Right atrium auricular region (tissue), 2 donors: ENCODE measurements around the gene TMEM169. TPM values are rescaled to one million over a fixed set of nuclear protein-coding genes. Genes with fewer than 3 reads are reported as not detected.

Experiments
- DNase-seq: peaks from one replicate; pipeline ENCODE4 v3.0.0-alpha.2; 2019; ENCODE audit warnings: low spot score
- H3K27ac ChIP-seq, 2 donors: fragments of 200-600 bp; sonication (generic); 1 replicate in 1 of 2; 2 replicates in 1 of 2; pipeline ENCODE4 v1.5.1; 2016 to 2019
- H3K27me3 ChIP-seq, 2 donors: fragments of 200-600 bp; sonication (generic); one replicate each; pipeline versions ENCODE4 v1.5.1 to v1.6.0; 2017 to 2019
- H3K36me3 ChIP-seq: fragments of 200-600 bp; sonication (generic); one replicate; pipeline ENCODE4 v1.5.1; 2016
- H3K4me1 ChIP-seq, 2 donors: fragments of 200-600 bp; sonication (generic); one replicate each; pipeline versions ENCODE4 v1.5.1 to v1.6.0; 2017 to 2019
- H3K4me3 ChIP-seq, 2 donors: fragments of 200-600 bp; sonication (generic); 1 replicate in 1 of 2; 2 replicates in 1 of 2; pipeline ENCODE4 v1.5.1; 2017 to 2019; ENCODE audit warnings: mild to moderate bottlenecking in 1 of 2, moderate library complexity in 1 of 2
- H3K9me3 ChIP-seq, 2 donors: fragments of 200-600 bp; sonication (generic); one replicate each; pipeline ENCODE4 v1.5.1; 2019
- total RNA-seq, 2 donors: library from RNA; depleted of rRNA; stranded (reverse); fragments of >200 nt; gene quantifications; one replicate each; pipeline ENCODE4 v1.1.0, GENCODE V29; 2016
- TF ChIP-seq, protein P1 (sequence below), 2 donors: fragments of 200-600 bp; sonication (generic); IDR thresholded peaks; one replicate each; pipeline ENCODE4 v1.5.1; 2019; ENCODE audit warnings: antibody characterized with exemption in 2 of 2

TMEM169 gene
- total RNA-seq, 2 donors from 2014 or later: 0.26 to 0.94 TPM

DNA sequence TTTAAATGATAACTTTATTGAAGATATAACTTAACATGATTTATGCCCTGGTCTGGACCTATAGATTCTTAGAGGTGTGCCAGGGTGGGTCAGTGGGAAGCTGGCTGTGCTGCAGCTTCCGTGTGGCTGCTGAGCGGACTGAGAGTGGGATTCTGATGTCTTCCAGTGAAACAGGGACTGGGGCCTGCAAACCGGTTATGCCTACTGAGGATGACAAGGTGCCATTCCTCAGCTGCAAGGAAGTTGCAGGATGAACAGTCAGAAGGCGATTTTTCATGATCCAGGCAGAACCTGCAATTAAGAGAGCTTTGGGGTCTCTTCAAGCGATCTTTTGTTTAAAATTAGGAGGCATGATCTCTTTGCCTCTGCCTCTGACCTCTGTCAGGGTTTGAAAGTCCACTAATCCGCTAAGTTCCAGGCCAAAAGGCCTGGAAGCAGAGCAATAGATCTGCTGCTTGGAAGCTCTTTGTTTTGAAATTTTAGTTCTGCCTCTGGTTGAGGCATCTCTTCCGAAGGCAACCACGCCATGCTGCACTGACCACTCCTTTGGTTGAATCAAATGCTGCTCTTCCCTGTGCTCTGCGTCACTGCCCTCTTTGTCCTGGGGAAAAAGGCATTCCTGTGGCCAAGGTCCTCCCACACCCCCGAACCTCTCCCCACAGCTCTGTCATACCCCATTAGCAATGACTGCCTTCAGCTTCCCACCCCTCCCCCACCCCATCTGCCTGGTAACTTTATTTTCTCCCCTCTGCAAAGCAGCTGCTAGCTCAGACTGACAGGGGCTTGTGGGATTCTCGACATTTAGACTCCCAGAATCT is 2.0 kb downstream of the TMEM169 start:
- no peaks in the 10 kb centered on the region for H3K9me3 ChIP-seq
- H3K27me3 ChIP-seq: no peaks in the 10 kb centered on the region
- H3K4me1 ChIP-seq: peaks cover 0 to 14% of the 10 kb centered on the region in 2 donors
- H3K27ac ChIP-seq: no peak overlapping the region
- DNase-seq: no peak
- no peaks in the 10 kb centered on the region for H3K36me3 ChIP-seq
- TF ChIP-seq, protein P1, sequence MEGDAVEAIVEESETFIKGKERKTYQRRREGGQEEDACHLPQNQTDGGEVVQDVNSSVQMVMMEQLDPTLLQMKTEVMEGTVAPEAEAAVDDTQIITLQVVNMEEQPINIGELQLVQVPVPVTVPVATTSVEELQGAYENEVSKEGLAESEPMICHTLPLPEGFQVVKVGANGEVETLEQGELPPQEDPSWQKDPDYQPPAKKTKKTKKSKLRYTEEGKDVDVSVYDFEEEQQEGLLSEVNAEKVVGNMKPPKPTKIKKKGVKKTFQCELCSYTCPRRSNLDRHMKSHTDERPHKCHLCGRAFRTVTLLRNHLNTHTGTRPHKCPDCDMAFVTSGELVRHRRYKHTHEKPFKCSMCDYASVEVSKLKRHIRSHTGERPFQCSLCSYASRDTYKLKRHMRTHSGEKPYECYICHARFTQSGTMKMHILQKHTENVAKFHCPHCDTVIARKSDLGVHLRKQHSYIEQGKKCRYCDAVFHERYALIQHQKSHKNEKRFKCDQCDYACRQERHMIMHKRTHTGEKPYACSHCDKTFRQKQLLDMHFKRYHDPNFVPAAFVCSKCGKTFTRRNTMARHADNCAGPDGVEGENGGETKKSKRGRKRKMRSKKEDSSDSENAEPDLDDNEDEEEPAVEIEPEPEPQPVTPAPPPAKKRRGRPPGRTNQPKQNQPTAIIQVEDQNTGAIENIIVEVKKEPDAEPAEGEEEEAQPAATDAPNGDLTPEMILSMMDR (IDR thresholded peaks at IDR 0.05): no peak
- H3K4me3 ChIP-seq: no peak overlapping the region

- Histone ChIP-seq H3K27ac (no peak overlapping the region), H3K4me1 (peaks cover 0 to 14% of the 10 kb centered on the region in 2 donors), H3K9me3 (no peaks in the 10 kb centered on the region), H3K4me3 (no peak overlapping the region), H3K36me3 (no peaks in the 10 kb centered on the region), H3K27me3 (no peaks in the 10 kb centered on the region)
- TF ChIP-seq, protein P1 (IDR thresholded peaks at IDR 0.05): no peak
- DNase-seq: no peak
These were observed 2.8 kb downstream of the TMEM169 start for GRCh38 chr2:216084547-216084946.

DNA sequence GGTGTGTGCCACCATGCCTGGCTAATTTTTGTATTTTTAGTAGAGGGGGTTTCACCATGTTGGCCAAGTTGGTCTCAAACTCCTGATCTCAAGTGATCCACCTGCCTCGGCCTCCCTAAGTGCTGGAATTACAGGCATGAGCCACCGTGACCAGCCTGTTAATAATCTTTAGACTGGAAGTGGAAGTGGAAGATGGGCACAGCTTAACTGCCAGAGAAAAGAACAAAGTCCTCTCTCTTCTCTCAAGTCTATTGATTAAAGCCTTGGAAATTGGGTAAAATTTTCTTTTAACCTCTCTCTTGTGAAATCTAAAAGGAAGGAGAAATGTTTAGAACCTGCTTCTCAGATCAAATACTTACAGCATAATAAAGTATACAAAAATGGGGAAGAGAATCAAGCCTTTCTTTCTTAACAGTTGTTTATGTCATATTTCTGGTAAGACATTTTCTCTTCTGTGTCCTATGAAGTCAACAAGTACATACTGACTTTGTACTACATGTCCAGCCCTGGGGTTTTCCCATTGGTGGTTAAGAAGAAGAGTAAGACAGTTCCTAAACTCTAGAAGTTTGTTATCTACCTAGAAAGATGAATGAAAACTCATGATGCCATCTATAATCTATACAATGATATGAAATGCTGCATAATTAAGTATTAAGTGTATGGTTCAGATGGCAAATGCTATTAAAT is 4.6 kb downstream of the TMEM169 start:
- H3K9me3 ChIP-seq: no peaks in the 10 kb centered on the region
- peaks cover 0 to 8% of the 10 kb centered on the region in 2 donors for H3K4me1 ChIP-seq
- no peak overlapping the region for H3K27ac ChIP-seq
- DNase-seq: no peak
- H3K27me3 ChIP-seq: no peaks in the 10 kb centered on the region
- TF ChIP-seq, protein P1 (IDR thresholded peaks at IDR 0.05): no peak
- H3K4me3 ChIP-seq: no peak overlapping the region
- H3K36me3 ChIP-seq: no peaks in the 10 kb centered on the region

- DNase-seq: no peak
- H3K4me1 ChIP-seq: no peaks in the 10 kb centered on the region
These were observed 8.7 kb downstream of the TMEM169 start for GRCh38 chr2:216090369-216090786.

DNA sequence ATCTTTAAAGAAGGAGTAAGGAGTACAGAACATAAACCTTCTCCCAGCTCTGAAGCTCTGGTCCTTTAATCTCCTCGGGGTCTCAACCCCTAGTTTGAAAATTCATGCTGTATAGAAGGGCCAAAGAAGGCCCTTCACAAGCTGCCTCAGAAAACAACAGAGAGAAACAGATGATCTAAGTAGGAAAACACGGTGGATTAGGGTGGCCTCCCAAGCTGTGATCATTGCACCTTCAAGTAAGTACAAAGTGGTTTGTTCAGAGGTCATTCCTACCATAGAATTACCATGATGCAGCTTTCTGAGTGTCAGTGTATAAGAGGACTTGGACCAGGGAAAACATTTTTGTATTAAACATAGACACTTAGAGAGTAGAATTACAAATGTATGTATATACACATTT is 10.9 kb downstream of the TMEM169 start:
- TF ChIP-seq, protein P1 (IDR thresholded peaks at IDR 0.05): no peak

More at GRCh38 chr2:216090369-216090786, 8.7 kb downstream of the TMEM169 start:
- TF ChIP-seq, protein P1 (IDR thresholded peaks at IDR 0.05): no peak
- Histone ChIP-seq H3K27ac (no peak overlapping the region), H3K4me3 (no peak overlapping the region), H3K9me3 (no peaks in the 10 kb centered on the region), H3K36me3 (no peaks in the 10 kb centered on the region), H3K27me3 (no peaks in the 10 kb centered on the region)

More for the DNA sequence above, 10.9 kb downstream of the TMEM169 start:
- Histone ChIP-seq H3K4me3 (no peak overlapping the region), H3K36me3 (no peaks in the 10 kb centered on the region), H3K4me1 (no peaks in the 10 kb centered on the region), H3K27ac (no peak overlapping the region), H3K27me3 (no peaks in the 10 kb centered on the region), H3K9me3 (no peaks in the 10 kb centered on the region)
- DNase-seq: no peak
